Uterus (tissue), 4 donors: ENCODE data around the gene MAD1L1. TPM values are rescaled to one million over a fixed set of nuclear protein-coding genes. Genes with fewer than 3 reads are reported as not detected.

Source experiments
- DNase-seq, 2 donors: peaks; one replicate each; pipeline ENCODE4 v3.0.0-alpha.2; 2019 to 2020
- H3K27ac ChIP-seq, 2 donors: fragments of 200-600 bp; sonication (generic); 1 replicate in 1 of 2; 2 replicates in 1 of 2; pipeline ENCODE4 v1.5.1; 2016 to 2018
- H3K27me3 ChIP-seq, 2 donors: fragments of 200-600 bp; sonication (generic); one replicate each; pipeline ENCODE4 v1.5.1; 2018 to 2019; ENCODE audit warnings: control low read depth in 1 of 2
- H3K36me3 ChIP-seq, 2 donors: fragments of 200-600 bp; sonication (generic); one replicate each; pipeline ENCODE4 v1.5.1; 2019; ENCODE audit warnings: control low read depth in 1 of 2
- H3K4me1 ChIP-seq, 2 donors: fragments of 200-600 bp; sonication (generic); one replicate each; pipeline ENCODE4 v1.5.1; 2018 to 2019; ENCODE audit warnings: control low read depth in 1 of 2
- H3K4me3 ChIP-seq, 2 donors: fragments of 200-600 bp; sonication (generic); 1 replicate in 1 of 2; 2 replicates in 1 of 2; pipeline ENCODE4 v1.5.1; 2018 to 2019; ENCODE audit warnings: mild to moderate bottlenecking in 1 of 2
- H3K9me3 ChIP-seq, 2 donors: fragments of 200-600 bp; sonication (generic); one replicate each; pipeline ENCODE4 v1.5.1; 2019; ENCODE audit warnings: control low read depth in 1 of 2
- CTCF ChIP-seq, 4 experiments: fragments of 200-600 bp in 2 of 4; fragments of 450-650 bp in 2 of 4; sonication (generic) in 2 of 4; IDR thresholded peaks; one replicate each; pipeline ENCODE4 v1.5.1; 2016 to 2019; ENCODE audit warnings: antibody characterized with exemption in 4 of 4, mild to moderate bottlenecking in 2 of 4, moderate library complexity in 1 of 4
- POLR2A ChIP-seq, 2 donors: fragments of 450-650 bp; IDR thresholded peaks; one replicate each; pipeline ENCODE4 v1.6.1; 2016; ENCODE audit warnings: antibody characterized with exemption in 2 of 2, mild to moderate bottlenecking in 1 of 2, moderate library complexity in 1 of 2
- intact Hi-C: fragments of 100-400 bp; cut with DNase I; formaldehyde crosslinking; loops from one replicate; pipeline ENCODE4 v1.15.1; 2023; ENCODE audit warnings: low total_unique reads
- total RNA-seq, 4 donors: library from RNA; depleted of rRNA in 3 of 4; stranded (reverse); fragments of >200 nt in 3 of 4; gene quantifications; one replicate each; pipeline versions ENCODE4 v1.1.0 to v1.2.4, GENCODE V29; 2014 to 2023
- donor health status: DM: yes; HTN: yes; CAD: no.

MAD1L1 gene
- total RNA-seq, 4 donors from 2014 or later: 13.3 to 37.4 (median 33.1) TPM

GRCh38 chr7:2217206-2217605 is 15.5 kb downstream of the MAD1L1 start:
- Histone ChIP-seq H3K27me3 (no peaks in the 10 kb centered on the region), H3K36me3 (no peaks in the 10 kb centered on the region), H3K9me3 (no peaks in the 10 kb centered on the region), H3K27ac (no peak overlapping the region), H3K4me3 (no peak overlapping the region), H3K4me1 (no peaks in the 10 kb centered on the region)
- DNase-seq: no peak
- TF ChIP-seq POLR2A (IDR thresholded peaks at IDR 0.05): no peak
- TF ChIP-seq CTCF (IDR thresholded peaks at IDR 0.05): no peak
- intact Hi-C loops: no loop called here

GRCh38 chr7:2215851-2216250 is 16.9 kb downstream of the MAD1L1 start:
- Histone ChIP-seq H3K27ac (no peak overlapping the region), H3K36me3 (no peaks in the 10 kb centered on the region), H3K9me3 (no peaks in the 10 kb centered on the region), H3K4me1 (no peaks in the 10 kb centered on the region), H3K4me3 (no peak overlapping the region), H3K27me3 (no peaks in the 10 kb centered on the region)
- DNase-seq: no peak
- intact Hi-C loops: no loop called here
- TF ChIP-seq CTCF (IDR thresholded peaks at IDR 0.05) (no peak), POLR2A (IDR thresholded peaks at IDR 0.05) (no peak)

GRCh38 chr7:2214636-2215035 is 18.1 kb downstream of the MAD1L1 start:
- H3K27ac ChIP-seq: no peak overlapping the region
- H3K9me3 ChIP-seq: no peaks in the 10 kb centered on the region
- TF ChIP-seq POLR2A (IDR thresholded peaks at IDR 0.05) (no peak), CTCF (IDR thresholded peaks at IDR 0.05) (no peak)
- intact Hi-C loops: no loop called here
- no peaks in the 10 kb centered on the region for H3K4me1 ChIP-seq
- no peaks in the 10 kb centered on the region for H3K27me3 ChIP-seq
- no peak overlapping the region for H3K4me3 ChIP-seq
- no peak for DNase-seq
- H3K36me3 ChIP-seq: no peaks in the 10 kb centered on the region

GRCh38 chr7:2213551-2214215 is 19.1 kb downstream of the MAD1L1 start:
- Histone ChIP-seq H3K9me3 (no peaks in the 10 kb centered on the region), H3K36me3 (no peaks in the 10 kb centered on the region), H3K27ac (no peak overlapping the region), H3K27me3 (no peaks in the 10 kb centered on the region), H3K4me3 (no peak overlapping the region), H3K4me1 (no peaks in the 10 kb centered on the region)
- intact Hi-C loops: no loop called here
- TF ChIP-seq CTCF (IDR thresholded peaks at IDR 0.05) (no peak), POLR2A (IDR thresholded peaks at IDR 0.05) (no peak)
- no peak for DNase-seq

- H3K36me3 ChIP-seq: no peaks in the 10 kb centered on the region
- H3K9me3 ChIP-seq: no peaks in the 10 kb centered on the region
- intact Hi-C loops: no loop called here
- H3K4me3 ChIP-seq: no peak overlapping the region
- H3K27ac ChIP-seq: no peak overlapping the region
- TF ChIP-seq CTCF (IDR thresholded peaks at IDR 0.05) (no peak), POLR2A (IDR thresholded peaks at IDR 0.05) (no peak)
- DNase-seq: no peak
- no peaks in the 10 kb centered on the region for H3K4me1 ChIP-seq
- H3K27me3 ChIP-seq: no peaks in the 10 kb centered on the region
These were observed 19.8 kb downstream of the MAD1L1 start for GRCh38 chr7:2212906-2213305.
